ENCODE data around the gene IL16.

DNA sequence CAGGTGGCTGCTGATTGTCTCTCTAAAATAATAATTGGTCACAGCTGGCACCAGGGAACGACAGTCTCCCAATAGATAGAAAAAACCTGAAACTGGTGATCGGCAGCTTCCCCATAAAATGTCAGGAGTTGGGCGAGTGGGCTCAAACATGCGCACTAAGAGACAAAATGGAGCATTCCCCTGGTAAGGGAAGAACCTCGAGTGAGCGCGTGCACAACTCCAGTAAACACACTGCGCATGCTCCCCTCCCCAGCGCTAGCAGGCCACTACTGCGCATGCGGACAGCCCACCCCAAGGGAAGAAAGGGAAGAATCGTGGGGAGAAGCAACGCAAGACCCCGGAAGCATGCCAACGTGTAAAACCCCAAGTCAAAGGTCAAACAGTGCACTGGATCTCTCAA is 134.9 kb downstream of the IL16 start:
- TF ChIP-seq, protein P1, sequence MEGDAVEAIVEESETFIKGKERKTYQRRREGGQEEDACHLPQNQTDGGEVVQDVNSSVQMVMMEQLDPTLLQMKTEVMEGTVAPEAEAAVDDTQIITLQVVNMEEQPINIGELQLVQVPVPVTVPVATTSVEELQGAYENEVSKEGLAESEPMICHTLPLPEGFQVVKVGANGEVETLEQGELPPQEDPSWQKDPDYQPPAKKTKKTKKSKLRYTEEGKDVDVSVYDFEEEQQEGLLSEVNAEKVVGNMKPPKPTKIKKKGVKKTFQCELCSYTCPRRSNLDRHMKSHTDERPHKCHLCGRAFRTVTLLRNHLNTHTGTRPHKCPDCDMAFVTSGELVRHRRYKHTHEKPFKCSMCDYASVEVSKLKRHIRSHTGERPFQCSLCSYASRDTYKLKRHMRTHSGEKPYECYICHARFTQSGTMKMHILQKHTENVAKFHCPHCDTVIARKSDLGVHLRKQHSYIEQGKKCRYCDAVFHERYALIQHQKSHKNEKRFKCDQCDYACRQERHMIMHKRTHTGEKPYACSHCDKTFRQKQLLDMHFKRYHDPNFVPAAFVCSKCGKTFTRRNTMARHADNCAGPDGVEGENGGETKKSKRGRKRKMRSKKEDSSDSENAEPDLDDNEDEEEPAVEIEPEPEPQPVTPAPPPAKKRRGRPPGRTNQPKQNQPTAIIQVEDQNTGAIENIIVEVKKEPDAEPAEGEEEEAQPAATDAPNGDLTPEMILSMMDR (conservative IDR thresholded peaks at IDR 0.05 in 1 of 2, IDR thresholded peaks at IDR 0.05 in 1 of 2; ENCODE audit: extremely low read depth in 1 of 2, insufficient read depth in 1 of 2, low read depth in 1 of 2, low read length in 2 of 2): no peak
- no peak for TF ChIP-seq EZH2 (IDR thresholded peaks at IDR 0.05; ENCODE audit: borderline replicate concordance, low read length)

Measured in mammary epithelial cell (primary cell).